Heart right ventricle (tissue), 16 donors: ENCODE measurements around the gene CCDC190. TPM values are rescaled to one million over a fixed set of nuclear protein-coding genes. Genes with fewer than 3 reads are reported as not detected.
A peak's percentile ranks its signal among the peaks of the same experiment; 100 is the strongest.

Source experiments
- ATAC-seq, 8 donors: fragments of 200-7000 bp; cut with Tn5 transposase; one replicate each; pipeline ENCODE4 v1.9.1; 2020; ENCODE audit warnings: mild to moderate bottlenecking in 8 of 8, moderate library complexity in 8 of 8, moderate number of reproducible peaks in 1 of 8
- DNase-seq, 2 donors: peaks; one replicate each; pipeline ENCODE4 v3.0.0-alpha.2; 2020
- H3K27ac ChIP-seq, 10 donors: fragments of 200-600 bp; sonication (generic) in 2 of 10; one replicate each; pipeline versions ENCODE4 v1.5.0 to v1.8.0; 2020 to 2022; ENCODE audit warnings: mild to moderate bottlenecking in 3 of 10
- H3K27me3 ChIP-seq, 7 donors: fragments of 200-600 bp; one replicate each; pipeline ENCODE4 v1.8.0; 2021 to 2022; ENCODE audit warnings: mild to moderate bottlenecking in 2 of 7
- H3K36me3 ChIP-seq, 9 donors: fragments of 200-600 bp; sonication (generic) in 1 of 9; one replicate each; pipeline versions ENCODE4 v1.5.0 to v1.8.0; 2020 to 2022; ENCODE audit warnings: mild to moderate bottlenecking in 2 of 9
- H3K4me1 ChIP-seq, 9 donors: fragments of 200-600 bp; sonication (generic) in 1 of 9; one replicate each; pipeline versions ENCODE4 v1.5.0 to v1.8.0; 2020 to 2022; ENCODE audit warnings: mild to moderate bottlenecking in 4 of 9
- H3K4me3 ChIP-seq, 10 donors: fragments of 200-600 bp; sonication (generic) in 2 of 10; one replicate each; pipeline versions ENCODE4 v1.5.0 to v1.8.0; 2020 to 2022; ENCODE audit warnings: mild to moderate bottlenecking in 7 of 10, moderate library complexity in 2 of 10
- H3K9me3 ChIP-seq, 11 donors: fragments of 200-600 bp in 10 of 11; sonication (generic) in 2 of 11; one replicate each; pipeline versions ENCODE4 v1.5.0 to v1.8.0; 2013 to 2022; ENCODE audit warnings: mild to moderate bottlenecking in 2 of 11, control low read depth in 1 of 11, moderate library complexity in 1 of 11
- WGBS, 2 donors: extraction: QIAGEN DNeasy Blood & Tissue Kit; methylation state at CpG; one replicate each; pipeline ENCODE4 v1.1.7; 2013; ENCODE audit warnings: inconsistent platforms in 1 of 2; 5-methylcytosine and 5-hydroxymethylcytosine counted together
- intact Hi-C, 10 donors: fragments of 100-400 bp; cut with DNase I; formaldehyde crosslinking; loops; one replicate each; pipeline versions ENCODE4 v1.11.1 to v1.14.2; 2022
- polyA plus RNA-seq, 2 donors: library from polyadenylated mRNA; stranded (reverse); fragments of 200-250 nt; gene quantifications; one replicate each; pipeline ENCODE4 v1.2.3, GENCODE V29; 2013
- total RNA-seq, 10 donors: library from RNA; stranded (reverse); fragmentation: NEBNext Ultra II Directional in 3 of 10; extraction: Animal tissue kit (Norgen Biotek cat#: 25700) in 3 of 10; gene quantifications; one replicate each; pipeline versions ENCODE4 v1.2.1 to v1.2.4, GENCODE V29; 2021 to 2023
- TF ChIP-seq, protein P1 (sequence below), 9 donors: fragments of 200-600 bp; sonication (generic) in 2 of 9; IDR thresholded peaks; one replicate each; pipeline versions ENCODE4 v1.5.0 to v1.8.0; 2021 to 2022; ENCODE audit warnings: antibody characterized with exemption in 9 of 9, mild to moderate bottlenecking in 5 of 9, moderate library complexity in 1 of 9
- donor health status: Arrhythmogenic right ventricular cardiomyopathy.
- donor health status: ischemic (EF 13 %, LVEDD 7.1; RV severe dilation, severe dysfunction).
- donor health status: healthy with polysubstance abuse.
- donor health status: DM: no; HTN: yes; CAD: no.
- donor health status: DM: no; HTN: no; CAD: no.
- donor health status: ischemic (EF 25% LVEDD 6.9; RV normal size, moderate dysfunction).
- donor health status: ischemic (EF 25% LVEDD 5.7; RV mildly dilated, moderate dysfunction).
- donor health status: healthy.
- donor health status: DM: yes; HTN: yes; CAD: no.
- donor health status: Ischemic cardiomyopathy.
- donor health status: ischemic (EF 35%, LVEDD 5.7; RV mildly dilated, moderate dysfunction).
- donor health status: nonischemic (EF 11% LVEDD 7.7; RV severe dilation, severe dysfunction).
- donor health status: DM: yes; HTN: yes; CAD: no.
- donor health status: PGD.
- donor health status: ischemic (EF 29% LVEDD 5.4; RV normal size, mild dysfunction).
- donor health status: nonischemic (EF 23%, LVEDD 6.1; RV moderate dilation, normal function).

Gene CCDC190
- total and polyA plus RNA-seq, 12 donors, result 0.07 to 1.2 (median 0.30) TPM

DNA sequence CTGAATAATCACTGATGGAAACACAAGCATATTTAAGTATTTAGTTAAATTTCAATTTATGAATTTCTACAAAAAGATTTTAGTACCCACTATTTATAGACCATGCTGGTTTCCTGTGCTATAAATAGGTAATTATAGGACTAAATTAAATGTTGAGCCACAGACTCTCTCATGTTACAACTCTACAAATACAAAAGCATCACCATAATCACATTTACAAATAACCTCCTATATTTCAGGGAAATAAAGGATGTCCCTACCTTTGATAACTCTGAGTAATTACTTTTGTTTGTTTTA is 32.6 kb upstream of the CCDC190 start:
- no peak for ATAC-seq
- TF ChIP-seq, protein P1, sequence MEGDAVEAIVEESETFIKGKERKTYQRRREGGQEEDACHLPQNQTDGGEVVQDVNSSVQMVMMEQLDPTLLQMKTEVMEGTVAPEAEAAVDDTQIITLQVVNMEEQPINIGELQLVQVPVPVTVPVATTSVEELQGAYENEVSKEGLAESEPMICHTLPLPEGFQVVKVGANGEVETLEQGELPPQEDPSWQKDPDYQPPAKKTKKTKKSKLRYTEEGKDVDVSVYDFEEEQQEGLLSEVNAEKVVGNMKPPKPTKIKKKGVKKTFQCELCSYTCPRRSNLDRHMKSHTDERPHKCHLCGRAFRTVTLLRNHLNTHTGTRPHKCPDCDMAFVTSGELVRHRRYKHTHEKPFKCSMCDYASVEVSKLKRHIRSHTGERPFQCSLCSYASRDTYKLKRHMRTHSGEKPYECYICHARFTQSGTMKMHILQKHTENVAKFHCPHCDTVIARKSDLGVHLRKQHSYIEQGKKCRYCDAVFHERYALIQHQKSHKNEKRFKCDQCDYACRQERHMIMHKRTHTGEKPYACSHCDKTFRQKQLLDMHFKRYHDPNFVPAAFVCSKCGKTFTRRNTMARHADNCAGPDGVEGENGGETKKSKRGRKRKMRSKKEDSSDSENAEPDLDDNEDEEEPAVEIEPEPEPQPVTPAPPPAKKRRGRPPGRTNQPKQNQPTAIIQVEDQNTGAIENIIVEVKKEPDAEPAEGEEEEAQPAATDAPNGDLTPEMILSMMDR (IDR thresholded peaks at IDR 0.05), result no peak
- DNase-seq, result no peak
- intact Hi-C loops, result no loop called here
- H3K4me3 ChIP-seq, result no peak overlapping the region
- no peaks in the 10 kb centered on the region for H3K27me3 ChIP-seq
- no peak overlapping the region for H3K27ac ChIP-seq
- no peaks in the 10 kb centered on the region for H3K36me3 ChIP-seq
- H3K4me1 ChIP-seq, result peaks cover 0 to 23% (median 8%) of the 10 kb centered on the region in 9 donors
- no peaks in the 10 kb centered on the region for H3K9me3 ChIP-seq

DNA sequence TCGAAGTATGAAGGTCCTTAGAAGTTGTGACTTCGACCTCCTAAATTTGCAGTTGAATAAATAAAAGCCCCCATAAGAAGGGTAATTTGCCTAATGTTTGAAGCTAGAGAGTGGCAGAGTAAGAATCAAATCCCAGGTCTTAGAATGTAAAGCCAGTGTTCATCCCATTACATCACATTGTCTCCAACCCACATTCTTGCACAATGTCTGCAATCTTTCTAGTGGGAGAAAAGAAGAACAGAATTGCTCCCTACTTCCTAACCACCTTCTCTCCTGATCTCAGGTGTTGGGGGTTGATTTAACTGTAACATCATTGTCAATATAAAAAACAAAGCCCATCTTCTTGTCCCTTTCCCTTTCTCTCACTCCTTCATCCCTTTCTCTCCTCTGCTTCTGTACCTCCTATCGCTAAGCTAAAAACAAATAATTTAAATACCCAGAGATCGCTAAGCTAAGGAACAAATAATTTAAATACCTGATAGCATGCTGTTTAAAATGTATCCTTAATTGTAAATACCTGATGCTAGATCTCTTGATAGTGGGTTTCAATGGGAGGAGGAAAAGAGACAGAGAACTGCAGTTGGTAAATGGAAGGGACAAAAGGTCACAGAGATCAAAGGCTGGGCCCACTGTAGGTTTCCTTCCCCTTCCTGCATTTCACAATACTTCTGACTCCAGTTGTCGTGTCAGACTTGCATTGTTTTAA is 32.1 kb upstream of the CCDC190 start:
- H3K27ac ChIP-seq, result no peak overlapping the region
- H3K36me3 ChIP-seq, result no peaks in the 10 kb centered on the region
- WGBS, 2 donors, result 73 to 75% methylated on average over 5 of the region's 5 CpGs
- no peaks in the 10 kb centered on the region for H3K9me3 ChIP-seq
- intact Hi-C loops, result no loop called here
- ATAC-seq (no peak), DNase-seq (no peak)
- no peaks in the 10 kb centered on the region for H3K27me3 ChIP-seq
- H3K4me3 ChIP-seq, result no peak overlapping the region
- H3K4me1 ChIP-seq, result peaks cover 0 to 20% (median 8%) of the 10 kb centered on the region in 9 donors
- TF ChIP-seq, protein P1 (IDR thresholded peaks at IDR 0.05), result no peak

- H3K27me3 ChIP-seq, result no peaks in the 10 kb centered on the region
- peak in 6 of 8 donors; percentile 38 to 93 (median 67) for ATAC-seq
- DNase-seq, result no peak
- intact Hi-C loops, result no loop called here
- H3K36me3 ChIP-seq, result no peaks in the 10 kb centered on the region
- no peak overlapping the region for H3K27ac ChIP-seq
- WGBS, 2 donors, result 15 to 16% methylated on average over 2 of the region's 2 CpGs
- H3K9me3 ChIP-seq, result no peaks in the 10 kb centered on the region
- H3K4me3 ChIP-seq, result no peak overlapping the region
- TF ChIP-seq, protein P1 (IDR thresholded peaks at IDR 0.05), result no peak
- H3K4me1 ChIP-seq, result peaks cover 0 to 20% (median 8%) of the 10 kb centered on the region in 9 donors
Observed at GRCh38 chr1:162889989-162890388, 29.0 kb upstream of the CCDC190 start.

- DNase-seq (no peak), ATAC-seq (no peak)
- intact Hi-C loops, result no loop called here
- Histone ChIP-seq H3K4me3 (no peak overlapping the region), H3K4me1 (peaks cover 0 to 10% (median 0%) of the 10 kb centered on the region in 9 donors), H3K27ac (no peak overlapping the region), H3K36me3 (no peaks in the 10 kb centered on the region), H3K9me3 (no peaks in the 10 kb centered on the region), H3K27me3 (no peaks in the 10 kb centered on the region)
- WGBS, 2 donors, result 95 to 98% methylated on average over 2 of the region's 2 CpGs
- TF ChIP-seq, protein P1 (IDR thresholded peaks at IDR 0.05), result no peak
Observed at GRCh38 chr1:162886705-162887104, 25.7 kb upstream of the CCDC190 start.
